Central memory CD8-positive, alpha-beta T cell (primary cell): ENCODE results near the gene CDS2.
A peak's percentile ranks its signal among the peaks of the same experiment; 100 is the strongest.

Experiments
- ATAC-seq: fragments of 150-1000 bp; cut with Tn5 transposase; replicated peaks from 2 replicates; pipeline ENCODE4 v1.10.0; 2022; ENCODE audit warnings: mild to moderate bottlenecking, moderate FRiP score, moderate number of reproducible peaks; ENCODE audit not compliant: poor library complexity, severe bottlenecking; ENCODE audit errors: extremely low read depth
- DNase-seq, 2 donors: peaks; one replicate each; pipeline ENCODE4 v3.0.0; 2021; ENCODE audit warnings: low spot score in 2 of 2
- H3K27ac Mint-ChIP-seq: one replicate; pipeline ENCODE4 v1.8.0; 2022; ENCODE audit warnings: low read depth, mild to moderate bottlenecking, moderate library complexity, mixed read lengths
- H3K27me3 Mint-ChIP-seq: one replicate; pipeline ENCODE4 v1.8.0; 2022; ENCODE audit warnings: mixed read lengths
- H3K36me3 Mint-ChIP-seq: one replicate; pipeline ENCODE4 v1.8.0; 2022; ENCODE audit warnings: mild to moderate bottlenecking, moderate library complexity, mixed read lengths; ENCODE audit not compliant: insufficient read depth
- H3K4me1 Mint-ChIP-seq: one replicate; pipeline ENCODE4 v1.8.0; 2022; ENCODE audit warnings: mixed read lengths
- H3K4me3 Mint-ChIP-seq: one replicate; pipeline ENCODE4 v1.8.0; 2022; ENCODE audit warnings: mild to moderate bottlenecking, moderate library complexity, mixed read lengths
- H3K9me3 Mint-ChIP-seq: one replicate; pipeline ENCODE4 v1.8.0; 2022; ENCODE audit warnings: mixed read lengths

Gene CDS2

GRCh38 chr20:5195655-5196054, 68.8 kb downstream of the CDS2 start:
- H3K9me3 Mint-ChIP-seq, result no peaks in the 10 kb centered on the region
- no peak for DNase-seq
- ATAC-seq, result no peak
- H3K4me3 Mint-ChIP-seq, result no peak overlapping the region
- H3K4me1 Mint-ChIP-seq, result peaks cover 6% of the 10 kb centered on the region
- H3K27me3 Mint-ChIP-seq, result no peaks in the 10 kb centered on the region
- no peak overlapping the region for H3K27ac Mint-ChIP-seq
- H3K36me3 Mint-ChIP-seq, result peaks cover 16% of the 10 kb centered on the region

GRCh38 chr20:5196149-5196548, 69.3 kb downstream of the CDS2 start:
- Mint-ChIP-seq H3K9me3 (no peaks in the 10 kb centered on the region), H3K27me3 (no peaks in the 10 kb centered on the region), H3K27ac (peak overlapping the region; percentile 35), H3K4me3 (no peak overlapping the region), H3K4me1 (peaks cover 6% of the 10 kb centered on the region), H3K36me3 (peaks cover 11% of the 10 kb centered on the region)
- no peak for DNase-seq
- no peak for ATAC-seq

- Mint-ChIP-seq H3K36me3 (peaks cover 10% of the 10 kb centered on the region), H3K9me3 (no peaks in the 10 kb centered on the region), H3K27me3 (no peaks in the 10 kb centered on the region), H3K4me1 (peaks cover 6% of the 10 kb centered on the region), H3K27ac (peak overlapping the region; percentile 64), H3K4me3 (no peak overlapping the region)
- no peak for DNase-seq
- no peak for ATAC-seq
These were observed 70.5 kb downstream of the CDS2 start for GRCh38 chr20:5197270-5197827.

- Mint-ChIP-seq H3K4me1 (peaks cover 6% of the 10 kb centered on the region), H3K9me3 (no peaks in the 10 kb centered on the region), H3K27ac (peak overlapping the region; percentile 64), H3K4me3 (no peak overlapping the region), H3K27me3 (no peaks in the 10 kb centered on the region), H3K36me3 (peaks cover 7% of the 10 kb centered on the region)
- no peak for ATAC-seq
- DNase-seq, result no peak
These were observed 71.2 kb downstream of the CDS2 start for GRCh38 chr20:5197847-5198650.

GRCh38 chr20:5198651-5198924, 71.8 kb downstream of the CDS2 start:
- ATAC-seq, result no peak
- no peak overlapping the region for H3K27ac Mint-ChIP-seq
- peaks cover 7% of the 10 kb centered on the region for H3K36me3 Mint-ChIP-seq
- no peaks in the 10 kb centered on the region for H3K27me3 Mint-ChIP-seq
- H3K4me3 Mint-ChIP-seq, result no peak overlapping the region
- DNase-seq, result no peak
- peaks cover 6% of the 10 kb centered on the region for H3K4me1 Mint-ChIP-seq
- no peaks in the 10 kb centered on the region for H3K9me3 Mint-ChIP-seq

GRCh38 chr20:5203380-5203779, 76.6 kb downstream of the CDS2 start:
- Mint-ChIP-seq H3K36me3 (peaks cover 9% of the 10 kb centered on the region), H3K27ac (no peak overlapping the region), H3K27me3 (no peaks in the 10 kb centered on the region), H3K4me1 (peaks cover 6% of the 10 kb centered on the region), H3K4me3 (no peak overlapping the region), H3K9me3 (no peaks in the 10 kb centered on the region)
- no peak for ATAC-seq
- DNase-seq, result no peak

- Mint-ChIP-seq H3K27me3 (no peaks in the 10 kb centered on the region), H3K4me3 (no peak overlapping the region), H3K36me3 (peaks cover 9% of the 10 kb centered on the region), H3K9me3 (no peaks in the 10 kb centered on the region), H3K4me1 (no peaks in the 10 kb centered on the region), H3K27ac (no peak overlapping the region)
- peak; percentile 51 to 57 for DNase-seq
- peak; percentile 96 for ATAC-seq
These were observed 78.8 kb downstream of the CDS2 start for GRCh38 chr20:5205348-5206210.

GRCh38 chr20:5207138-5207537, 80.3 kb downstream of the CDS2 start:
- Mint-ChIP-seq H3K36me3 (peaks cover 9% of the 10 kb centered on the region), H3K4me1 (no peaks in the 10 kb centered on the region), H3K4me3 (no peak overlapping the region), H3K27me3 (no peaks in the 10 kb centered on the region), H3K9me3 (no peaks in the 10 kb centered on the region), H3K27ac (no peak overlapping the region)
- DNase-seq (no peak), ATAC-seq (no peak)

- Mint-ChIP-seq H3K4me1 (peaks cover 5% of the 10 kb centered on the region), H3K27ac (no peak overlapping the region), H3K36me3 (peaks cover 6% of the 10 kb centered on the region), H3K4me3 (no peak overlapping the region), H3K27me3 (no peaks in the 10 kb centered on the region), H3K9me3 (no peaks in the 10 kb centered on the region)
- no peak for DNase-seq
- no peak for ATAC-seq
These were observed 85.3 kb downstream of the CDS2 start for GRCh38 chr20:5211803-5212714.

- H3K4me3 Mint-ChIP-seq, result no peak overlapping the region
- no peaks in the 10 kb centered on the region for H3K9me3 Mint-ChIP-seq
- H3K27me3 Mint-ChIP-seq, result no peaks in the 10 kb centered on the region
- H3K4me1 Mint-ChIP-seq, result peaks cover 5% of the 10 kb centered on the region
- no peak overlapping the region for H3K27ac Mint-ChIP-seq
- ATAC-seq, result no peak
- peaks cover 4% of the 10 kb centered on the region for H3K36me3 Mint-ChIP-seq
- DNase-seq, result no peak
These were observed 86.2 kb downstream of the CDS2 start for GRCh38 chr20:5212907-5213487.

- DNase-seq (no peak), ATAC-seq (no peak)
- H3K27ac Mint-ChIP-seq, result no peak overlapping the region
- H3K4me1 Mint-ChIP-seq, result peaks cover 5% of the 10 kb centered on the region
- no peaks in the 10 kb centered on the region for H3K27me3 Mint-ChIP-seq
- H3K4me3 Mint-ChIP-seq, result no peak overlapping the region
- no peaks in the 10 kb centered on the region for H3K9me3 Mint-ChIP-seq
- H3K36me3 Mint-ChIP-seq, result peaks cover 4% of the 10 kb centered on the region
These were observed 88.0 kb downstream of the CDS2 start for GRCh38 chr20:5214826-5215225.
